OCI-LY1 (cell line): ENCODE data around the gene KRTAP5-4.

Experiments used
- CTCF ChIP-seq: fragments of 200-600 bp; sonication (generic), shearing (Covaris generic); IDR thresholded peaks from 2 replicates; pipeline ENCODE4 v1.5.1; 2017; ENCODE audit warnings: mild to moderate bottlenecking, antibody characterized with exemption, low read length, moderate library complexity, mixed read lengths
- EZH2 ChIP-seq: fragments of 200-600 bp; sonication (generic), shearing (Covaris generic); IDR thresholded peaks from 2 replicates; pipeline ENCODE4 v1.8.0; 2017; ENCODE audit warnings: borderline replicate concordance, mixed run types, mild to moderate bottlenecking, antibody characterized with exemption, low read length, moderate library complexity, mixed read lengths

DNA sequence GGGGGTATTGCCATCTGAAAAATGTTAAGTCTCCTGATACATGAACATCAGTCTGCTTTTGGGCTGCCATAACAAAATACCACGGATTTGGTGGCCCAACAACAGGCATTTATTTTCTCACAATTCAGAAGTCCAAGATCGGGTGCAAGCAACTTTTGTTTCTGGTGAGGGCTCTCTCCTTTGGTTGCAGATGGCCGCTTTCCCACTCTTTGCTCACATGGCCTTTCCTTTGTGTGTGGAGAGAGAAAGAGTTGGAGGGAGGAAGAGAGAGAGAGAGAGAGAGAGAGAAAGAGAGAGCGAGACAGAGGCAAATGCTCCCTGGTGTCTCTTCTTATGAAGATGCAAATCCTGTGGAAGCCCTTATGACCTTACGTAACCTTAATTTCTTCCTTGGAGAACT, 21.3 kb downstream of the KRTAP5-4 start:
- TF ChIP-seq EZH2: no peak
- TF ChIP-seq CTCF: no peak
